ENCODE data around the gene SLC35B2. TPM values are rescaled to one million over a fixed set of nuclear protein-coding genes. Genes with fewer than 3 reads are reported as not detected.

SLC35B2 gene
- polyA plus RNA-seq, 1 of the 3 experiments (the other 2 are of a cell fraction) = 125 TPM

DNA sequence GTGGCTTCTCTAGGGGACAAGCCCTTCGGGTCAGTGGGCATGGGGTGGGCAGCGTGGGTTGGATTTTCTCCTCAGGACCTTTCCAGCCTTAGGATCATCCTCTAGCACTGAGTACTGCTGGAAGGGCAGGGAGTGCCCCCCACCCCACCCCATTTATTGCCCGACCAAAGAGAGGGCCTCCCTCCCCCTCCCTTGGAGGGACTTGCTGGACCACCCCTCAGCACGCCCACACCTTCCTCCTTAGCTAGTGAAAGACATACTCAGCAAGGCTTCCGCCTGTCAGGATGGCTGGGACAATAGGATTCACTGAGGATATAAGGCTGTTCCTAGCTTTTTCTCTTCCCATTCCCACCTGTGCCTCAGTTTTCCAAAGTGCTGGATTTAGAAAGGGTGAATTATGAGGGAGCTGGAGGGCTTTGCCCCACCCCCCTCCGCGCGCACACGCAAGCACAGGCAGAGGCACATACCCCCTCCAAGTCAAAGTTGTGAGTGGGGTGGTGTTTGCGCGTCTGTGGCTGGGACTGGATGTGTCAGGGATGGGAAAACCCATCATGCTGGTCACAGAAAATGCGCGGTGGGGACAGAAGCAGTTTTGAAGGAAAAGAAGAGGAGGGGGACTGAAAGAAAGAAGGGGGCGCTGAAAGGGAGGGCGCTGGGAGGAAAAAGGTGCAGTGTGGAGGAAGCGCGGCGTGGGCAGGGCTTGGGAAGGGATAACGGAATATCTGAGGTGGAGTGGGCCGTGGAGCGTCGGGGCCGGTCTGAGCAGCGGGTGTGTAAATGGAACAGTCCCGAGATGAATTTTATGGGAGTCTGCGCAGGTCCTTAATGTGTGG lies 34.6 kb downstream of the SLC35B2 start:
- TF ChIP-seq CHD2 (IDR thresholded peaks at IDR 0.05; ENCODE audit: low read length, partially characterized antibody) = no peak
- no peak for TF ChIP-seq USF2 (IDR thresholded peaks at IDR 0.05; ENCODE audit: borderline replicate concordance, low read depth, low read length)
- TF ChIP-seq FOSL2 (IDR thresholded peaks at IDR 0.05; ENCODE audit: borderline replicate concordance, low read depth) = no peak
- no peak; the same call in 1 of the 2 replicates for TF ChIP-seq CTCF (IDR thresholded peaks at IDR 0.05)
- TF ChIP-seq TCF12 (IDR thresholded peaks at IDR 0.05) = no peak
- TF ChIP-seq MEF2A (IDR thresholded peaks at IDR 0.05; ENCODE audit: borderline replicate concordance, low read depth) = no peak
- no peak for TF ChIP-seq PBX3 (IDR thresholded peaks at IDR 0.05)
- TF ChIP-seq RXRA (IDR thresholded peaks at IDR 0.05; ENCODE audit: borderline replicate concordance, low read depth) = no peak
- TF ChIP-seq JUND (IDR thresholded peaks at IDR 0.05) = no peak
- TF ChIP-seq GABPA (IDR thresholded peaks at IDR 0.05; ENCODE audit: low read depth) = no peak
- no peak for TF ChIP-seq MXI1 (IDR thresholded peaks at IDR 0.05; ENCODE audit: low read depth, low read length)
- no peak for TF ChIP-seq NFIC (IDR thresholded peaks at IDR 0.05; ENCODE audit: borderline replicate concordance)
- TF ChIP-seq FOXM1 (IDR thresholded peaks at IDR 0.05; ENCODE audit: low read depth) = no peak
- TF ChIP-seq RFX5 (IDR thresholded peaks at IDR 0.05; ENCODE audit: low read length) = no peak
- no peak for TF ChIP-seq SMC3 (IDR thresholded peaks at IDR 0.05; ENCODE audit: low read depth, low read length)
- TF ChIP-seq ZBTB33 (IDR thresholded peaks at IDR 0.05; ENCODE audit: borderline replicate concordance, low read depth) = no peak
- TF ChIP-seq GATA2 (CRISPR knock-in tag; IDR thresholded peaks at IDR 0.05) = no peak
- no peak for TF ChIP-seq EZH2phosphoT487 (IDR thresholded peaks at IDR 0.05; ENCODE audit: borderline replicate concordance, low read depth)
- no peak for TF ChIP-seq ELF1 (IDR thresholded peaks at IDR 0.05)
- no peak for TF ChIP-seq USF1 (IDR thresholded peaks at IDR 0.05; ENCODE audit: borderline replicate concordance, low read depth)
- DNase-seq = no peak
- 51% methylated on average over 25 of the region's 26 CpGs for WGBS (ENCODE audit: low lambda C conversion rate)
- H3K4me1 ChIP-seq (ENCODE audit: control insufficient read depth in 1 of 2, insufficient read depth in 2 of 2, low read depth in 1 of 2, low read length in 1 of 2) = peaks cover 17 to 66% of the 10 kb centered on the region in 2 experiments
- no peaks in the 10 kb centered on the region for H3K27me3 ChIP-seq (ENCODE audit: insufficient read depth)
- H3K4me2 ChIP-seq = peak overlapping the region; percentile 99
- peak overlapping the region; percentile 53 to 65; a peak in 3 of 4 replicates for H3K4me3 ChIP-seq (ENCODE audit: low read depth in 2 of 2, low read length in 1 of 2)
- ChIA-PET POLR2A (interaction anchor here (0.6 to 4.7 kb wide), 4 partner anchors 12 to 148 kb away, joined by 3 to 49 read pairs (median 12); partner anchors contain the start of genes HSP90AB1 and SLC35B2), CTCF (interaction anchor here (1.0 to 13.7 kb wide), 12 partner anchors 10 to 127 kb away, joined by 3 to 224 read pairs (median 4); partner anchors contain the start of gene HSP90AB1)
- no peaks in the 10 kb centered on the region for H3K9me2 ChIP-seq
- H3K36me3 ChIP-seq (replicated peaks in 1 of 2; ENCODE audit: control insufficient read depth in 1 of 2, insufficient read depth in 2 of 2, low read length in 1 of 2) = no peaks in the 10 kb centered on the region
- peak overlapping the region in 1 of 2 experiments; percentile 98; a peak in 2 of 4 replicates for H3K27ac ChIP-seq (ENCODE audit: low read depth in 2 of 2, low read length in 1 of 2)
- H2AFZ ChIP-seq (ENCODE audit: low read depth) = peak overlapping the region; percentile 56; the same call in 1 of the 2 replicates
- peaks cover 7% of the 10 kb centered on the region; the same call in 1 of the 2 replicates for H3K79me2 ChIP-seq (ENCODE audit: insufficient read depth)
- peaks cover 5% of the 10 kb centered on the region; the same call in 1 of the 2 replicates for H4K20me1 ChIP-seq (ENCODE audit: insufficient read depth)
- H3K9ac ChIP-seq = no peak overlapping the region
- H3F3A ChIP-seq (replicated peaks; ENCODE audit: insufficient read depth) = peaks cover 7% of the 10 kb centered on the region
- no peaks in the 10 kb centered on the region for H3K9me3 ChIP-seq
